ENCODE data around the gene LARP4B. TPM values are rescaled to one million over a fixed set of nuclear protein-coding genes. Genes with fewer than 3 reads are reported as not detected.

The LARP4B gene
- 73.9 and 79.7 TPM in 2 replicates for total RNA-seq

DNA sequence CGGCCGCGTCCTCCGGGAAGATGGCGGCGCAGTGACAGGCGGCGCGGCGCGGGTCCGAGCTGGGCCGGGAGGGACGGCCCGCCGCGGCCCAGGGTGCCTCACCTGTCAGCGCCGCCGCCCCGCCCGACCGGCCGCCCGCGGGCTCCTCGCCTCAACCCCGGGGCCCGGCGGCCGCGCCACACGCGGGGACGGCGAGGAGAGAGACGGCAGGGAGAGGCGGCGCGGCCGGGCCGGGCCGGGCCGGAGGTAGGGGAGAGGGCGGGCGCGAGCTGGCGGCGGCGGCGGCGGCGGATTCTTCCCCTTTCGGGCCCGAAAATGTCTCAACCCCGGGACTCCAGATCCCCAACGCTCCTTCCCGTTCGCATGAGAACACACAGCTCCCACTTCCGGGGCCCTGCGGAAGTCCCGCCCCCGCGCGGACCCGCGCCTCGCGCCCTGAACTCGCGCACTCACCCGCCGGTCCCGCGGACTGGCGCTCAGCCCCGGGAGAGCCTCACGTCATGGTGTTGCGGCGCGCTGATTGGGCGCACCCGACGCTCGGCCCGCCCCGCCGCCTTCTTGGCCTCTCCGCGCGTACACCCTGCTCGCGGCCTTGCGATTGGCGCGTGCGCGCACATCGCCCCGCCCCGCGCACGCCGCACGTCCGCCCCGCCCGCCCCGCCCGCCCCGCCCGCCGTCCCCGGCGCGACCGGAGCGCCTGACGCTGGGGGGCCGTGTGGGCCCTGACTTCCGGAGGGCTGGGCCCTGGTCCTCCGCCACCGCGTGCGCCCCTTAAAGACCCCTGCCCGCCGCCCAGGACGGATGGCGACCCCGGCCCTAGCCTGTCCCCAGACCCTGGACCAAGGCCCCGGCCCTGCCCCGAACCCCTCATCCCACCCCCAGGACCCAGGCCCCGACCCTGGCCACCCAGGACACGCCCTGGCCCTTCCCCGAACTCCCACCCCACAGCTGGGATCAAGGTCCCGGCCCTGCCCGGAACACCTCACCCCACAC is at the start of gene LARP4B:
Gene LARP4B (minus strand): TSS at position 380 of the 993 bp plus-strand sequence. CDS start 45,984 bp downstream, outside the sequence.

Other genes with a start within 250 kb of the LARP4B start
- 5.7 and 8.3 TPM in 2 replicates for gene DIP2C, start 242.0 kb downstream of the LARP4B start, total RNA-seq
- 51.1 and 69.8 TPM in 2 replicates for gene GTPBP4, start 56.7 kb upstream of the LARP4B start, total RNA-seq
- not detected in 2 replicates for gene IDI2, start 94.2 kb upstream of the LARP4B start, total RNA-seq
- gene IDI1, start 117.4 kb upstream of the LARP4B start, total RNA-seq, result 89.9 and 119 TPM in 2 replicates
- 26.9 and 34.6 TPM in 2 replicates for gene WDR37, start 124.7 kb upstream of the LARP4B start, total RNA-seq